Neural progenitor cell (in vitro differentiated cells): ENCODE data around the gene ASB2.

ENCODE experiments used
- CTCF ChIP-seq: fragments of 200-600 bp; sonication (generic); IDR thresholded peaks from 2 replicates; pipeline ENCODE4 v1.5.1; 2017; ENCODE audit warnings: antibody characterized with exemption, mild to moderate bottlenecking
- EZH2phosphoT487 ChIP-seq: fragments of 200-600 bp; sonication (generic); IDR thresholded peaks from 2 replicates; pipeline ENCODE4 v1.6.1; 2017; ENCODE audit warnings: antibody characterized with exemption

GRCh38 chr14:94010625-94011024 is 34.3 kb upstream of the ASB2 start:
- TF ChIP-seq CTCF (no peak), EZH2phosphoT487 (no peak)
